GM12872 (cell line): Measurements from ENCODE around the gene ELP2.

ENCODE experiments used
- TF ChIP-seq, protein P1 (sequence below): IDR thresholded peaks from 3 replicates; pipeline ENCODE4 v1.5.1; 2011; ENCODE audit warnings: low read depth, mild to moderate bottlenecking, low read length, moderate library complexity; ENCODE audit not compliant: insufficient read depth

ELP2 gene, protein sequence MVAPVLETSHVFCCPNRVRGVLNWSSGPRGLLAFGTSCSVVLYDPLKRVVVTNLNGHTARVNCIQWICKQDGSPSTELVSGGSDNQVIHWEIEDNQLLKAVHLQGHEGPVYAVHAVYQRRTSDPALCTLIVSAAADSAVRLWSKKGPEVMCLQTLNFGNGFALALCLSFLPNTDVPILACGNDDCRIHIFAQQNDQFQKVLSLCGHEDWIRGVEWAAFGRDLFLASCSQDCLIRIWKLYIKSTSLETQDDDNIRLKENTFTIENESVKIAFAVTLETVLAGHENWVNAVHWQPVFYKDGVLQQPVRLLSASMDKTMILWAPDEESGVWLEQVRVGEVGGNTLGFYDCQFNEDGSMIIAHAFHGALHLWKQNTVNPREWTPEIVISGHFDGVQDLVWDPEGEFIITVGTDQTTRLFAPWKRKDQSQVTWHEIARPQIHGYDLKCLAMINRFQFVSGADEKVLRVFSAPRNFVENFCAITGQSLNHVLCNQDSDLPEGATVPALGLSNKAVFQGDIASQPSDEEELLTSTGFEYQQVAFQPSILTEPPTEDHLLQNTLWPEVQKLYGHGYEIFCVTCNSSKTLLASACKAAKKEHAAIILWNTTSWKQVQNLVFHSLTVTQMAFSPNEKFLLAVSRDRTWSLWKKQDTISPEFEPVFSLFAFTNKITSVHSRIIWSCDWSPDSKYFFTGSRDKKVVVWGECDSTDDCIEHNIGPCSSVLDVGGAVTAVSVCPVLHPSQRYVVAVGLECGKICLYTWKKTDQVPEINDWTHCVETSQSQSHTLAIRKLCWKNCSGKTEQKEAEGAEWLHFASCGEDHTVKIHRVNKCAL

DNA sequence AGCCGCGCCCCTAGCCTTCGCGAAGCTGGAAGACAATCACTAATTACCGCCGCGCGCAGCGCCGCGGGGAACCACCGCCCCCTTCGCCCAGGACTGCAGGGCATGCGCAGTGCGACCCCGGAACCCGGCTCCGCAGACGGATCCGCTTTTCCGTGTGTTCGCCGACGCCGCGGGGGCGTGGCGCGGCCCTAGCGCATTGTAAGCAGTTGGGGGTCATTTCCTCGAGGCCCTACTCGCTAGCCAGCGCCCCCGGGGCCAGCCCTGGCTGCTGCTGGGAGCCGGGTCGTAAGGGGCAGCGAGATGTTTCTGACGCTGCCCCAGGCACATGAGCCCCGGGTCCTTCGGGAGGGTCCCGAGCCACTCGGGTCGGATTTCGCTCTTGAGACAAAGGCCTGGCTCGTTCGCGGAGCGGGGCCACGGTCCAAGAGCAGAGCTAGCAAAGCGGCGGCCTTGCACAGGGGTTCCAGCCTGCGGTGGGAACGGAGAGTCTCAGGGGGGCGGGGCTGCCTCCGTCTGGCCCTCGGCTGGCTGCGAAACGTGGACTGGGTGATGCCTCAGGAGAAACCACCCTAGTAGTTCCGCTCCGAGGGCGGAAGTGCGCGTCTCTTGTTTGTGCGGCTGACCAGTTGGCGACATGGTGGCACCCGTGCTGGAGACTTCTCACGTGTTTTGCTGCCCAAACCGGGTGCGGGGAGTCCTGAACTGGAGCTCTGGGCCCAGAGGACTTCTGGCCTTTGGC, at the start of gene ELP2, which contains the start of gene SLC39A6:
Gene ELP2, plus strand, starts transcription at position 600 of the 739 bp plus-strand sequence. Its CDS starts 35 bp downstream, at position 635.
Gene SLC39A6, minus strand, starts transcription at position 41 of the 739 bp plus-strand sequence. CDS start 2,333 bp downstream, outside the sequence.
- TF ChIP-seq, protein P1, sequence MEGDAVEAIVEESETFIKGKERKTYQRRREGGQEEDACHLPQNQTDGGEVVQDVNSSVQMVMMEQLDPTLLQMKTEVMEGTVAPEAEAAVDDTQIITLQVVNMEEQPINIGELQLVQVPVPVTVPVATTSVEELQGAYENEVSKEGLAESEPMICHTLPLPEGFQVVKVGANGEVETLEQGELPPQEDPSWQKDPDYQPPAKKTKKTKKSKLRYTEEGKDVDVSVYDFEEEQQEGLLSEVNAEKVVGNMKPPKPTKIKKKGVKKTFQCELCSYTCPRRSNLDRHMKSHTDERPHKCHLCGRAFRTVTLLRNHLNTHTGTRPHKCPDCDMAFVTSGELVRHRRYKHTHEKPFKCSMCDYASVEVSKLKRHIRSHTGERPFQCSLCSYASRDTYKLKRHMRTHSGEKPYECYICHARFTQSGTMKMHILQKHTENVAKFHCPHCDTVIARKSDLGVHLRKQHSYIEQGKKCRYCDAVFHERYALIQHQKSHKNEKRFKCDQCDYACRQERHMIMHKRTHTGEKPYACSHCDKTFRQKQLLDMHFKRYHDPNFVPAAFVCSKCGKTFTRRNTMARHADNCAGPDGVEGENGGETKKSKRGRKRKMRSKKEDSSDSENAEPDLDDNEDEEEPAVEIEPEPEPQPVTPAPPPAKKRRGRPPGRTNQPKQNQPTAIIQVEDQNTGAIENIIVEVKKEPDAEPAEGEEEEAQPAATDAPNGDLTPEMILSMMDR: no peak

DNA sequence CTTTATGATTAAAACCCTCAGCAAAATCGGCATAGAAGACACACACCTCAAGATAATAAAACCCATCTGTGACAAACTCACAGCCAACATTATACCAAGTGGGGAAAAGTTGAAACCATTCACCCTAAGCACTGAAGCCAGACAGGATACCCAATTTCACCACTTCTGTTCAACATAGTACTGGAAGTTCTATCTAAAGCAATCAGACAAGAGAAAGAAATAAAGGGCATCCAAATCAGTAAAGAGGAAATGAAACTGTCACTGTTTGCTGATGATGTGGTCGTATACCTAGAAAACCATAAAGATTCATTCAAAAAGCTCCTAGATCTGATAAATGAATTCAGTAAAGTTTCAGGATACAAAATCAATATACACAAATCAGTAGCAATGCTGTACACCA, 46.0 kb upstream of the ELP2 start:
- TF ChIP-seq, protein P1: no peak

DNA sequence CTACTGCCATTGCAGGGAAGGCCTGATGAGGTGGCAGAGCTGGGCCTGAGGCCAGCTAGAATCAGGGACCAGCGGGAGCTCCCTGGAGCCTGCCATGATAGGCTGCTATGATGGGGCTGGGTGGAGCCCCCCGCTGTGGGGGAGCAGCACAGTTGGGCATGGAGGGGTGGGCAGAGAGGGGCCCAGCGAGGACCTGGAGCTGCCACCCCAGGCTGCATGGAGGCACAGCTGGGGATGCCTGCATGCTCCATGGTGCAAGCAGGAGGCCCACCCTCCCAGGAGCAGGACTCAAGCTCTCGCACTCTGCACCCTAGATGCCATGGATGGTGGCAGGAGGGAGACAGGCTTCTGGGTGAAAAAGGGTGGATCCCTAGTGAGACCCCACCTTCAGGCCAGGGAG, 44.5 kb upstream of the ELP2 start:
- TF ChIP-seq, protein P1: no peak

DNA sequence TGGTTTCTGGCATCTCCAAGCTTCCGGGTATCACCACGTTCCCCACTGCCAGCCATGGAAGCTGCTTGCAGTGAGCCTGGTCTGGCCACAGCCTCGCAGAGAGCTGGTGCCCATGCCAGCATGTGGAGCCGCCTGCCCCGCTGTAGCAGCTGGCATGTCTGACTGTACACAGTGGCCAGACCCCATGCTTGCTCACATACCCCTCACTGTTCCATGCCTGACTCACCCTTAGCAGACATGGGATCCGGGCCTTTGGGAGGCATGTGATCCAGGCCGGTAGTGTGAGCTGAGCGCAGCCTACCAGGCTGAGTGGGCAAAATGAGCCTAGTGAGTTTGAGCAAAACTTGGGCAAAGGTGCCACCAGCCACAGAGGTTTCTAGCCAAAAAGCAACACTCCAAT, 43.5 kb upstream of the ELP2 start:
- TF ChIP-seq, protein P1: no peak

DNA sequence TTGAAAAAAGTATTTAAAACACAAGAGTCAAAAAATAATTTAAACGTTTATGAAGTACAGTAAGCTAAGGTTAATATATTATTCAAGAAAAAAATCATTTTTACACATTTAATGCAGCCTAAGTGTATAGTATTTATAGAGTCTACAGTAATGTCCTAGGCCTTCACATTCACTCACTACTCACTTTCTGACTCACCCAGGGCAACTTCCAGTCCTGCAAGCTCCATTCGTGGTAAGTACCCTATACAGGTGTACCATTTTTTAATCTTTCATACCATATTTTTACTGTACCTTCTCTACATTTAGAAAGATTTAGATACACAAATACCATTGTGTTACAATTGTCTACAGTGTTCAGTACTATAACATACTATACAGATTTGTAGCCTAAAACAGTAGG, 41.4 kb upstream of the ELP2 start:
- TF ChIP-seq, protein P1: no peak

DNA sequence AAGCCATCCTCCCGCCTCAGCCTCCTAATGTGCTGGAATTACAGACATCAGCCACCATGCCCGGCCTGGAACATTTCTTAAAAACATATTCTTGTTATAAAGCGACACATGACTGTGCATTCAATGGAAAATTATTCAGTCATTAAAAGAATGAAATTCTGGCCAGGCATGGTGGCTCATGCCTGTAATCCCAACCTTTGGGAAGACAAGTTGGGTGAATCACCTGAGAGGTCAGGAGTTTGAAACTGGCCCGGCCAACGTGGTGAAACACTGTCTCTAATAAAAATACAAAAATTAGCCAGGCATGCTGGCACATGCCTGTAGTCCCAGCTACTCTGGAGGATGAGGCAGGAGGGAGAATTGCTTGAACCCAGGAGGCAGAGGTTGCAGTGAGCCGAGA, 40.7 kb upstream of the ELP2 start:
- TF ChIP-seq, protein P1: no peak

DNA sequence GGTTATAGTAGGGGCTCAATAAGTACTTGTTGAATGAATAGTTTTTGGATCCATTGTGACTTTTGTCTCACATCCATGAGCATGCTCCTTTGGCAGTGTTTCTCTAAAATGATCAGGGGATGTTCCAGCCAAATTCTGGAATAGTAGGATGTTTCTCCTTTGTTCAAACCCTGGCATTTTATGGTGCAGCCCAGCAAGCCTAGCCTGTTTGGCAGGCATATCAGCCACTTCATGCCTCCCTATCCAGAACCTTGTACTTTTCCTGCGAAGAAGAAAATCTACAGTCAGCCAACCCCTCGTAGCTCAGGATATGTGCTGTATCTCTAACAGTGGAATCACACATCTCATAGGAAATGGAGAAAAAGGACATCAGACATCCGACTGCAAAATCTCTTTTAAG, 35.3 kb upstream of the ELP2 start:
- TF ChIP-seq, protein P1: no peak
